PC-3 (cell line): ENCODE data around the gene PGP. TPM values are rescaled to one million over a fixed set of nuclear protein-coding genes. Genes with fewer than 3 reads are reported as not detected.

Source experiments
- ATAC-seq: fragments of 200-7000 bp; cut with Tn5 transposase; 2 replicates; pipeline ENCODE4 v1.9.1; 2020; ENCODE audit warnings: mild to moderate bottlenecking, moderate library complexity
- BruUV-seq: library from RNA; stranded (reverse); fragments of 400-500 nt; replicated peaks from 2 replicates; lab custom pipeline; 2021; lab: Mats Ljungman, UMichigan
- CTCF ChIA-PET: fragments of 300-600 bp; sonication (Branson Sonifier 250); formaldehyde crosslinking; loops from one replicate; lab custom pipeline; 2022; ENCODE audit warnings: antibody characterized with exemption; lab: Charles Lee
- POLR2A ChIA-PET: fragments of 300-600 bp; sonication (Branson Sonifier 250); formaldehyde crosslinking; loops from one replicate; lab custom pipeline; 2022; ENCODE audit warnings: antibody characterized with exemption; ENCODE audit not compliant: unreplicated experiment; lab: Charles Lee
- DNase-seq: peaks from one replicate; pipeline ENCODE4 v3.0.0-alpha.2; 2015
- H2AFZ ChIP-seq: fragments of 300-600 bp; sonication (generic); 2 replicates; pipeline ENCODE4 v1.6.0; 2016; ENCODE audit warnings: antibody characterized with exemption, low read length
- H3F3A ChIP-seq: fragments of 300-600 bp; sonication (generic); one replicate; pipeline ENCODE4 v1.6.0; 2017; ENCODE audit warnings: antibody characterized with exemption, low read length, control low read depth, mild to moderate bottlenecking; ENCODE audit not compliant: unreplicated experiment
- H3K27ac ChIP-seq: fragments of 300-600 bp; sonication (generic); 2 replicates; pipeline ENCODE4 v1.5.1; 2016; ENCODE audit warnings: mild to moderate bottlenecking, low read length
- H3K27me3 ChIP-seq: fragments of 300-600 bp; sonication (generic); 2 replicates; pipeline ENCODE4 v1.6.1; 2016; ENCODE audit warnings: low read length, mixed read lengths
- H3K36me3 ChIP-seq: fragments of 300-600 bp; sonication (generic); 2 replicates; pipeline ENCODE4 v1.6.1; 2016; ENCODE audit warnings: low read depth, mixed run types, low read length, mixed read lengths
- H3K4me1 ChIP-seq: fragments of 300-600 bp; sonication (generic); 2 replicates; pipeline ENCODE4 v1.5.1; 2016; ENCODE audit warnings: low read length; ENCODE audit not compliant: insufficient read depth
- H3K4me2 ChIP-seq: fragments of 300-600 bp; sonication (generic); 2 replicates; pipeline ENCODE4 v1.6.0; 2016; ENCODE audit warnings: low read length
- H3K4me3 ChIP-seq: fragments of 300-600 bp; sonication (generic); 2 replicates; pipeline ENCODE4 v1.5.1; 2016; ENCODE audit warnings: mild to moderate bottlenecking, low read length, mixed read lengths
- H3K79me2 ChIP-seq: fragments of 300-600 bp; sonication (generic); 2 replicates; pipeline ENCODE4 v1.6.1; 2017; ENCODE audit warnings: low read length, mixed read lengths
- H3K9ac ChIP-seq: fragments of 300-600 bp; sonication (generic); 2 replicates; pipeline ENCODE4 v1.6.0; 2016; ENCODE audit warnings: mild to moderate bottlenecking, low read length
- H3K9me2 ChIP-seq: fragments of 300-600 bp; sonication (generic); replicated peaks from 2 replicates; pipeline ENCODE4 v1.6.1; 2016; ENCODE audit warnings: mixed run types, low read length, mixed read lengths
- H3K9me3 ChIP-seq: fragments of 300-600 bp; sonication (generic); 2 replicates; pipeline ENCODE4 v1.6.1; 2016; ENCODE audit warnings: low read length, mixed read lengths
- H4K20me1 ChIP-seq: fragments of 300-600 bp; sonication (generic); 2 replicates; pipeline ENCODE4 v1.6.1; 2016; ENCODE audit warnings: low read length, mixed read lengths
- EZH2 ChIP-seq: fragments of 300-600 bp; sonication (generic); IDR thresholded peaks from one replicate; pipeline ENCODE4 v1.6.1; 2017; ENCODE audit warnings: antibody characterized with exemption, mild to moderate bottlenecking, low read length; ENCODE audit not compliant: unreplicated experiment
- EZH2phosphoT487 ChIP-seq: fragments of 300-600 bp; sonication (generic); IDR thresholded peaks from 2 replicates; pipeline ENCODE4 v1.6.1; 2018; ENCODE audit warnings: mild to moderate bottlenecking, antibody characterized with exemption, low read length, borderline replicate concordance
- intact Hi-C: fragments of 100-400 bp; cut with micrococcal nuclease; formaldehyde crosslinking; loops from 2 replicates; pipeline ENCODE4 v1.9.0; 2023
- total RNA-seq: library from RNA; depleted of rRNA; stranded (reverse); fragments of >200 nt; gene quantifications from 2 replicates; pipeline ENCODE4 v1.2.3, GENCODE V29; 2014
- TF ChIP-seq, protein P1 (sequence below): fragments of 300-600 bp; sonication (generic); conservative IDR thresholded peaks from 2 replicates; pipeline ENCODE4 v1.5.1; 2017; ENCODE audit warnings: antibody characterized with exemption, low read depth, mild to moderate bottlenecking, low read length

The PGP gene
- total RNA-seq, 1 experiment from 2014 or later: 46.0 TPM

GRCh38 chr16:2181952-2182351 lies 32.7 kb downstream of the PGP start:
- Histone ChIP-seq H4K20me1 (no peaks in the 10 kb centered on the region), H3K36me3 (no peaks in the 10 kb centered on the region), H3K9me3 (no peaks in the 10 kb centered on the region), H2AFZ (no peak overlapping the region), H3K4me2 (no peak overlapping the region), H3K79me2 (no peaks in the 10 kb centered on the region), H3K9ac (no peak overlapping the region), H3K27me3 (no peaks in the 10 kb centered on the region), H3K9me2 (no peaks in the 10 kb centered on the region), H3F3A (no peaks in the 10 kb centered on the region), H3K27ac (no peak overlapping the region), H3K4me3 (no peak overlapping the region), H3K4me1 (no peaks in the 10 kb centered on the region)
- DNase-seq: no peak
- ChIA-PET CTCF (no interaction called here), POLR2A (no interaction called here)
- intact Hi-C loops: no loop called here
- ATAC-seq: no peak
- no TSS peak for BruUV-seq
- TF ChIP-seq, protein P1, sequence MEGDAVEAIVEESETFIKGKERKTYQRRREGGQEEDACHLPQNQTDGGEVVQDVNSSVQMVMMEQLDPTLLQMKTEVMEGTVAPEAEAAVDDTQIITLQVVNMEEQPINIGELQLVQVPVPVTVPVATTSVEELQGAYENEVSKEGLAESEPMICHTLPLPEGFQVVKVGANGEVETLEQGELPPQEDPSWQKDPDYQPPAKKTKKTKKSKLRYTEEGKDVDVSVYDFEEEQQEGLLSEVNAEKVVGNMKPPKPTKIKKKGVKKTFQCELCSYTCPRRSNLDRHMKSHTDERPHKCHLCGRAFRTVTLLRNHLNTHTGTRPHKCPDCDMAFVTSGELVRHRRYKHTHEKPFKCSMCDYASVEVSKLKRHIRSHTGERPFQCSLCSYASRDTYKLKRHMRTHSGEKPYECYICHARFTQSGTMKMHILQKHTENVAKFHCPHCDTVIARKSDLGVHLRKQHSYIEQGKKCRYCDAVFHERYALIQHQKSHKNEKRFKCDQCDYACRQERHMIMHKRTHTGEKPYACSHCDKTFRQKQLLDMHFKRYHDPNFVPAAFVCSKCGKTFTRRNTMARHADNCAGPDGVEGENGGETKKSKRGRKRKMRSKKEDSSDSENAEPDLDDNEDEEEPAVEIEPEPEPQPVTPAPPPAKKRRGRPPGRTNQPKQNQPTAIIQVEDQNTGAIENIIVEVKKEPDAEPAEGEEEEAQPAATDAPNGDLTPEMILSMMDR: no peak
- TF ChIP-seq EZH2: no peak
- no peak for TF ChIP-seq EZH2phosphoT487

DNA sequence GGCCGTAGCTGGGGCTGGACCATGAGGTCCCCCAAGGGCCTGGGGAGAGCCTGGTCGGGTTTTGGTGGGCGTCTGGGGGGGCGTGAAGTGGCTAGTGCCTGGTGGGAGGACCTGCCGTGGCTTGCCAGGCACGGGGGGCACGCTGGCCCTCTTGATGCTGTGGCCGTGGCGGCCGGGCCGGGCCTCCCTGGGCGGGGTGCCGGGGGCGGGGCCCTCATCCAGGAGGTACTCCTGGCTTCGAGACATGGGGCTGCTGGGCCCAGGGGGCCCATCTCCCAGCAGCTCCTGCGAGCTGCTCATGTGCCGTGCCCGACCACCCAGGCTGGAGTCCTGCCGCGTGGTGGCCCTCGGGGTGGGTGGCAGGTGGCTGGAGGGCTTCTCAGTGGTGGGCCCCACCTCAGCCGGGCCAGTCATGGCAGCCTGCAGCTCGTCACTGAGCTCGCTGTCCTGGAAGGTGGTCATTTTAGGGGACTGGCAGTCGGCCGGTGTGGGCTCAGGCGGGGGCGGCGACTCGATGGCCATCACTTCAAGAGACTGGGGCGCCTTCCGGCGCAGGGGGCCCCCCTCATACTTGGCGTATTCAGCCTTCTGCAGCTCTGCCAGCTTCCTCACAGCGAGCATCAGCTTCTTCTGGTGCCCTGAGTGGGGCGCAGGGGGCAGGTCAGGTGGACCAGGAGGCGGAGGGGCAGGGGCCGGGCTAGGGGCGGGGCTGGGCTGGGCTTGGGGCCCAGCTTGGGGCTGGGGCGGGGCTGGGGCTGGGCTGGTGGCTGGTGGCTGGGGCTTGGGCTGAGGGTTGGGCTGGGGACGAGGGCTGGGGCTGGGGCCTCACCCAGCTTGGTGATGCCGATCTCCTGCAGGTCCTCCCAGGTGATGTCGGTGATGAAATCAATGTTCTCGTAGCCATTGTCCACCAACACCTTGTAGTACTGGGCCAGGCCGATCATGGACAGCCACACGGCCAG lies 33.4 kb downstream of the PGP start:
- no peaks in the 10 kb centered on the region for H3F3A ChIP-seq
- intact Hi-C loops: no loop called here
- no peaks in the 10 kb centered on the region for H3K9me3 ChIP-seq
- H3K27me3 ChIP-seq: no peaks in the 10 kb centered on the region
- BruUV-seq: no TSS peak
- no peak overlapping the region for H3K27ac ChIP-seq
- H3K9me2 ChIP-seq: no peaks in the 10 kb centered on the region
- POLR2A ChIA-PET: no interaction called here
- H3K4me1 ChIP-seq: no peaks in the 10 kb centered on the region
- no peak for ATAC-seq
- no peak for DNase-seq
- no peak overlapping the region for H3K4me2 ChIP-seq
- H3K36me3 ChIP-seq: no peaks in the 10 kb centered on the region
- H3K79me2 ChIP-seq: no peaks in the 10 kb centered on the region
- CTCF ChIA-PET: no interaction called here
- no peak for TF ChIP-seq EZH2
- TF ChIP-seq EZH2phosphoT487: no peak
- TF ChIP-seq, protein P1: no peak
- H4K20me1 ChIP-seq: no peaks in the 10 kb centered on the region
- H3K4me3 ChIP-seq: no peak overlapping the region
- H3K9ac ChIP-seq: no peak overlapping the region
- H2AFZ ChIP-seq: no peak overlapping the region

DNA sequence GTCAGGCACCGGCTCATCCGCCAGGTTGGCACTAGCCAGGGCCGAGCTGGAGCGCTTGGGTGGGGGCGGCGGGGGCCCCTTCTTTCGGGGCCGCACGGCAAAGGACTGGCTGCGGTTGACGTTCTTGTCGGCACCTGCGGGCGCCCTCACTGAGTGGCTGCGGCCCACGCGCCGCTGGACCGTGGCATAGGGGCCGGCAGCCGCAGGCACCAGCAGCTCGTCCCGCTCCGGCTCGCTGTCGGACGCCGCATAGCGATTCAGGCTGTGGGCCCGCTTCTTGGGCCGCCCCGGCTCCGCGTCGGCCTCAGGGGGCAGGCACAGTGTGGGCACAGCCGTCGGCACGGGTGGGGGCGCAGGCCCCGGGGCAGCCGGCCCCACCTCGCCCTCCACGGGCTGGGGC lies 34.2 kb downstream of the PGP start:
- Histone ChIP-seq H3K4me3 (no peak overlapping the region), H3K9me3 (no peaks in the 10 kb centered on the region), H4K20me1 (no peaks in the 10 kb centered on the region), H3K27me3 (no peaks in the 10 kb centered on the region), H2AFZ (no peak overlapping the region), H3K4me1 (no peaks in the 10 kb centered on the region), H3K36me3 (no peaks in the 10 kb centered on the region), H3F3A (no peaks in the 10 kb centered on the region), H3K27ac (no peak overlapping the region), H3K9ac (no peak overlapping the region), H3K79me2 (no peaks in the 10 kb centered on the region), H3K9me2 (no peaks in the 10 kb centered on the region), H3K4me2 (no peak overlapping the region)
- ChIA-PET POLR2A (no interaction called here), CTCF (no interaction called here)
- DNase-seq (no peak), ATAC-seq (no peak)
- no TSS peak for BruUV-seq
- TF ChIP-seq EZH2phosphoT487 (no peak), EZH2 (no peak)
- TF ChIP-seq, protein P1: no peak
- intact Hi-C loops: no loop called here
